ENCODE data around the gene CASP12. TPM values are rescaled to one million over a fixed set of nuclear protein-coding genes. Genes with fewer than 3 reads are reported as not detected.
"Not testable (repeated sequence)": the region's sequence is repeated elsewhere in the genome, so short reads cannot be mapped to it uniquely, and the experiment has no call there.

CASP12 gene
- total RNA-seq, result not detected

DNA sequence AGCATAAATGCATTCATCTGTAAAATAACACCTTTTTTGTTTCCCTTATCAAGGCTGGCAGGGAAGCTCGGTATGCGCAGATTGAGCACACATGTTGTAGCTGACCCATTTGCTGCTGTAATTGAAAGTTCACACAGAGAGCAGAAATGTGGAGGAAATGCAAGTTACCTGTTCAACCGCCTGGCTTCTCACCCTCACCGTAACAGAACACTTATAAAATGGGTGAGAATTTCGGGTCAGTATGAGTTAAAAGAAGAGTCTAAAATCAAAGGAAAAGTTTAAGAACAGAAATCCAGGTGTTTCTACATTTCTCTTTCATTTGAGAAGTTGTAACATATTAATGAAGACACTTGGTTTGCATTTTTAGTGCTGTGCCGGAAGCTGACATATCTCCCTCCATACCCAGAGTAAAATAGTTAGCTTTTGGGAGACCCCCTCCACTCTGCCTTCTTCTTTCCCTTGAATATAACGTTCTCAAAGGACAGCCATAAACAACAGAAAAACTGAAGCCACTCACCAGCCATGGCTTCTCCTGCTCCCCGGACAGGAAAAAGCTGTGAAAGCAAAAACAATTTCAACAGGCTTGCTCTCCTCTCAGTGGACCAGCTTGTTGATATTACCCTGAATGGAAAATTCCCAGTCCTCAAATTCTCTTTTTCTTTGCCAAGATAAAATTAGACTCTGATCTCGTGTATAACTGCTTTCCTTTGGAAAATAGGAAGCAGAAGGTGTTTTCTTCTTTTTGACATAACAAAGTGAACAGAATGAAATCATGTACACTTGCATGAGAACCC is at the start of gene CASP12:
Gene CASP12, minus strand, starts transcription at position 570 of the 794 bp plus-strand sequence.
- ATAC-seq (no peak), DNase-seq (ENCODE audit: low spot score) (no peak)

DNA sequence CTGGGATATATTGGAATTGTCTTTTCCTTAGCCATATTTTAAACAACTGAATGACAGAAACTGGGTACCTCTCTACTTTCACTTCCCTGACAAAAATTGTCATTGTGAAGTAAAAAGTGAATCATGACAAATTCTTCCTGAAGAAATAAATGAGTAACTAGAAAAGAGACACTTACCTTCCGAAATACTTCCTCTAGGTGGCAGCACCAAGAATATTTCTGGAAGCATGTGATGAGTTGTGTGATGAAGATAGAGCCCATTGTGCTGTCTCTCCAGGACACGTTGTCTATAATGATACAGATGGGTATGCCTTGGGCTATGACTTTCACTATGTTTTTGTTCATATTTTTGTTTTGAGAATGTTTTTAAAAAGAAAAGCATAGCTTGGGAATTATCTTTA is 48.6 kb upstream of the CASP12 start:
- no peak for DNase-seq (ENCODE audit: low spot score)

DNA sequence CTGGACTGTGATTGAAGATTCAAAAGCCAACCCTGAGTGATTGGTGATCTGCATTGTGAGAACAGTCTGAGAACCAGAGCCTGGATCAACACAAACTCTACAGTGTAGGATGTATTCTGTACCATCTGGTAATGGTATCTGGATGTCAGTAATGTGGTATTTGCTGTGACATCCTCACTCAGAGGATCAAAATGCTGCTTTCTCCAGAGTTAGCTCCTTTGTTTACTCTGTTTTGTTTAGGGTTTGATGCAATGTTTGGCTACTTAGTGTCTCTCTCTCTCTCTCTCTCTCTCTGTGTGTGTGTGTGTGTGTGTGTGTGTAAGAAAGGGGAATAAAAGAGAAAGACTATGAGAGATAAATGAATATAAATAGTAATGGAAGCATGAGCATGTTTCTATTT is 45.8 kb upstream of the CASP12 start:
- DNase-seq (ENCODE audit: low spot score) (no peak), ATAC-seq (peak; percentile 65)

More for the DNA sequence above, 48.6 kb upstream of the CASP12 start:
- peak; percentile 90 for ATAC-seq

DNA sequence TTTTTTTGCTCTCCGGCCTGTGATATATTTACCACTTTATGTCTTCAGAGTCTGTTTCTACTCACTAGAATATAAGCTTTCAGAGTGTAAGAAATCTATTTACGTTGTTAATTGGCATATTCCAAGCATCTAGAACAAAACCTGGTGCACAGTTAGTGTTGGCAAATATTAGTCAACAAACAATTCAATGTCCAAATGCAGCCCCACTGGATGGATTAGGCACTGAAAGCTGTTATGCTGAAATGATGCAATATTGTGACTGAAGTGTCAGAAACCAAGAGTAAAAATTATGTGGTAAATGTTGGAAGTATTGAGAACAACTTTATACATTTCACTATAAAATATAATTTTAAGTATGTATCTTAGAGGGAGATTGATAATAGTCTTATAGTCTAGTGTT is 45.3 kb upstream of the CASP12 start:
- ATAC-seq, result peak; percentile 36
- no peak for DNase-seq (ENCODE audit: low spot score)

DNA sequence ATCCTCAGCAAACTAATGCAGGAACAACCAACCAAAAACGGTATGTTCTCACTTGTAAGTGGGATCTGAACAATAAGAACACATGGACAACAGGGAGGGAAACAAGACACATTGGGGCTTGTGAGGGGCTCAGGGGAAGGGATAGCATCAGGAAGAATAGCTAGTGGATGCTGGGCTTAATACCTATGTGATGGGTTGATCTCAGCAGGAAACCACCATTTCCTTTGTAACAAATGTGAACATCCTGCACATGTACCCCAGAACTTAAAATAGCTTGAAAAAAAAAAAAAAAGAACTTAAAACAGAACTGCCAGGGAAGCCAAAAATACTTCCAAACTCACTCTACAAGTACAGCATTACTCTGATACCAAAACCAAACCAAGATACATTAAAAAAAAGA is 36.3 kb upstream of the CASP12 start:
- ATAC-seq, result no peak

DNA sequence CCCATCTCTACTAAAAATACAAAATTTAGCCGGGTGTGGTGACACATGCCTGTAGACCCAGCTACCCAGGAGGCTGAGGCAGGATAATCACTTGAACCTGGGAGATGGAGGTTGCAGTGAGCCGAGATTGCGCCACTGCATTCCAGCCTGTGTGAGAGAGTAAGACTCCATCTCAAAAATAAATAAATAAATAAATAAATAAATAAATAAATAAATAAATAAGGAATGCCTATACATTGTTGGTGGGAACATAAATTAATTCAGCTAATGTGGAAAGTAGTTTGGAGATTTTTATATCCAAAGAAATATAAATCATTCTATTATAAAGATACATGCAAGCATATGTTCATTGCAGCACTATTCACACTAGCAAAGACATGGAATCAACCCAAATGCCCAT is 35.8 kb upstream of the CASP12 start:
- ATAC-seq; DNase-seq (ENCODE audit: low spot score): not testable (repeated sequence)

More for the DNA sequence above, 36.3 kb upstream of the CASP12 start:
- no peak for DNase-seq (ENCODE audit: low spot score)

DNA sequence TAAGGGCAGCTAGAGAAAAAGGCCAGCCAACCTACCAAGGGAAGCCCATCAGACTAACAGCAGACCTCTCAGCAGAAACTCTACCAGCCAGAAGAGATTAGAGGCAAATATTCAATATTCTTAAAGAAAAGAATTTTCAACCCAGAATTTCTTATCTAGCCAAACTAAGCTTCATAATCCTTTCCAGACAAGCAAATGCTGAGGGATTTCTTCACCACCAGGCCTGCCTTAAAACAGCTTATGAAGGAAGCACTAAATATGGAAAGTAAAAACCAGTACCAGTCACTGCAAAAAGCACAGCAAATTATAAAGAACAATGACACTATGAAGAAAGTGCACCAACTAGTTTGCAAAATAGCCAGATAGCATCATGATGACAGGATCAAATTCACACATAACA is 30.6 kb upstream of the CASP12 start:
- DNase-seq (ENCODE audit: low spot score) (no peak), ATAC-seq (no peak)

DNA sequence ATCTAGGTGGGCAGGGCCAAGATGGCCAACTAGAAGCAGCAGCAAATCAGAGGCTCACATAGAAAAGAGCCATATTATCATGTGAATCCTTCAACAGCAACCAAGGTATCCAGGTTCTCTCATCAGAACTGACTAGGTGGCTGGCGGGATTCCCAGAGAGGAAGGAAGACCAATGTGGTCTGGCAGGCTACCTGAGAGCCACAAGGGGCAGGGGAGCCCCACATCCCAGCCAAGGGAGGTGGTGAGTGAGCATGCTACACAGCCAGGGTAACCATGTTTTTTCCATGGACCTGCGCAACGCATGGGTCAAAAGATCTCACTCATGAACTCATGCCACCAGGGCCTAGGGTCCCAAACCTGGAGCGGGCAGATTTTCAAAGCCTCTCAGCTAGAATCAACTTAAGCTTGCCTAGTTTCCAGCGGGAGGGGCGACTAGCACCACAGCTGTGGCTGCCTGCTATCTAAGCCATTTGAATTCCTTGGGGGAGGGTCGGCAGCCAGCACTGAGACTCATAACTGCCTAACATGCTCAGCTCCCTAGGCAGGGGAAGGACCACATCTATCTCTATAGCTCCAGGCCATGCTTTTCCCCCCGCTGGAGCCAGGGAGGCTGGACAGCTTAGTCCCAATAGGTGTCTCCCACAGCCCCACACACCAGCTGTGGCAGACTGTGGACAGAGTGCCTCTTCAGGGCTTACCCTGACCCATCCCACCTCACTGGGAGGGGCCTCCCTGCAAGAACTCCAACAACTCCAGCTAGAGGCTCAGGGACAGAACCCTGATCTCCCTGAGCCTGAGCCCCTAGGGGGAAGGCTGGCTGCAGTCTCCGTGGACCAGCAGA is 28.7 kb upstream of the CASP12 start:
- ATAC-seq, result no peak

DNA sequence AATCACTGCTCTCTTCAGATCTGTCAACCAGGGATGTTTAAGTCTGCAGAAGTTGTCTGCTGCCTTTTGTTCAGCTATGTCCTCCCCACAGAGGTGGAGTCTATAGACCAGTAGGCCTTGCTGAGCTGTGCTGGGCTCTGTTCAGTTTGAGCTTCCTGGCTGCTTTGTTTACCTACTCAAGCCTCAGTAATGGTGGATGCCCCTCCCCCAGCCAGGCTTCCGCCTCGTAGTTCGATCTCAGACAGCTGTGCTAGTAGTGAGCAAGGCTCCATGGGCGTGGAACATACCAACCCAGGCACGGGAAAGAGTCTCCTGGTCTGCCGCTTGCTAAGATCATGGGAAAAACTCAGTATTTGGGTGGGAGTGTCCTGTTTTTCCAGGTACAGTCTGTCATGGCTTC is 27.6 kb upstream of the CASP12 start:
- no peak for DNase-seq (ENCODE audit: low spot score)

More for the DNA sequence above, 28.7 kb upstream of the CASP12 start:
- no peak for DNase-seq (ENCODE audit: low spot score)

DNA sequence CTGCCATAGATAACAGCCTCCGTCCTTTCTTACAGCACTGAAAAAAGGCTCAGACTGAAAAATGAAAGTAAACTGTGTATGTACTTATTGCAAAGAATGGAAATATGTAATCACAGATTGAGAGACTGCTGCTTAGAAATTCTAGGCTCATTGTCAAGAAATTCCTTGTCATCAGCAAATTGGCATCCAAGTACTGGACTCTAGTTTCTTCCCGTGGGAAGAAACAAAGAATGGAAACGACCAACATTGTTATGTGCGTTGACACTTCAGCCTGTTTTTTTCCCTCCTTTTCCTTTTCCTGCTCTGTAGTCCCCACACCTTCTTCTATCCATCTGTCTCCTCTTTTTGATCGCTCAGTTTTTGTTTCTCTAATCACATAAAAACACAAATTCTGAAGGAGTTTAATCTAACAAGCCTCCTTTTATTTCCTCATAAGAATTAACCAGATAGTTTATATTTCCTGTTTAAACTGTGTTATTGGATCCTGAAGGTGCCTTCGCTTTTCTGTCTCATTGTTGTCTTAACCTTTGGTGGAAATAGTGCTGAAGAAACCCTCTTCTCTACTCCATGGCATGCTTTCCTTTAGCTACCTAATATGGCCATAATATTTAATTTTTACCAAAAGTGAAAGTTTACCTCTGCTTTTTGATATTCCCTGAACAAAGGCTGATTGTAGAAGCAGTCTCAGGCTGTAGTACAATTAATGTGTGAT is 20.0 kb upstream of the CASP12 start:
- DNase-seq (ENCODE audit: low spot score) (no peak), ATAC-seq (peak; percentile 26)

More for the DNA sequence above, 27.6 kb upstream of the CASP12 start:
- ATAC-seq, result no peak

DNA sequence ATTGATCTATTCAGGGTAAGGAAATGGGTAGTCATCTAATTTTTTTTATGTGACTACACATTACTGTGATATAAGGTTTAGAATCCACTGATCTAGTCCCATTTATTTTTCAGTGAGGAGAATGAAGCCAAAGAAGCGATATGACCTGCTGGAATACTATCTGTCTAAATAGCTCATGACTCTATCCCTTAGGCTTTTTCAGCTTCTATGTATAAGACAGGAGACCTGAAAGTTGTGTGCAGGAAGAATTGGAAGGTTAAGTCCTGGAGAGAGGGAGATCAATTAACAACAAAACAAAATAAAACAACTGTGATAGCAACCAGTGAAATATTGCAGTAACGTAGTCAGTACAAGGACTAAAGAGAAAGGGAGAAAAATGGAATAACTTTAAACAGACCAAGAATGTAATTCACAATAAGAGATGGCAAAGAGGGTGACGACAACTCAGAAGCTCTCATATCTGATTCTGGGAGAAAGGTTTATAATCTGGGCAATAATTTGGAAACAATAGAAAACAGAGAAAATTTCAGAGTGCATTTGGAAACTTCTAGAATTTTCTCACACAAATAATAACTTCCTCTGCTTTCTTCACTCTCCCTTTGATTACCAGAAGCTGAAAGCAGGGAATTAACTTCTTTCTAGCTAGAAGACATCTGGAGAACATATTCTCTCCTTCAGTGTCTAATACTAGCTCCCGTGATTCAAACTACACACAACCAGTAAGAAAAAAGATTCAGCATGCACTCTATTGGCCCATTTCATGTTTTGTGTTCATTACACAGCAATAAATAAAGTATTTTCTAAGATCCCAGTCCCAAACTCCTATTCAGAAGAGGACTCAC is 19.2 kb upstream of the CASP12 start:
- ATAC-seq (no peak), DNase-seq (ENCODE audit: low spot score) (no peak)

DNA sequence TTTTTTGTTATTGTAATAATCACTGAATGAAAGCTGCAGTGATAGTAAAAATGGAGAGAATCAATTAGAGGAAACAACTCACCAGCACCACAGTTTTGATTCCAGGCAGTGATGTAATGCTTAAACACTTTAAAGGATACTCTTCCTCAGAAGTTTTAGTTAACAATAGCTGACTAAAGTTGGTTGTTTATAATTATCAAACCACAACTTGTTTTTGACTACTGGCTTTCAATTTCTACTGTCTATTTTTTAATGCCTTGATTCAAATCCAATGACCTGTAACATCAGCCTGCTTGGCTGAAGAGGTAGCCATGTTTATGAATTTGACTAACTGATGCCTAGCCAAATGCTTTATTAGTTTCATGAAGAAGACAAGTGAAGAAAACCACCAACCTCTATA is 18.2 kb upstream of the CASP12 start:
- ATAC-seq (no peak), DNase-seq (ENCODE audit: low spot score) (no peak)

DNA sequence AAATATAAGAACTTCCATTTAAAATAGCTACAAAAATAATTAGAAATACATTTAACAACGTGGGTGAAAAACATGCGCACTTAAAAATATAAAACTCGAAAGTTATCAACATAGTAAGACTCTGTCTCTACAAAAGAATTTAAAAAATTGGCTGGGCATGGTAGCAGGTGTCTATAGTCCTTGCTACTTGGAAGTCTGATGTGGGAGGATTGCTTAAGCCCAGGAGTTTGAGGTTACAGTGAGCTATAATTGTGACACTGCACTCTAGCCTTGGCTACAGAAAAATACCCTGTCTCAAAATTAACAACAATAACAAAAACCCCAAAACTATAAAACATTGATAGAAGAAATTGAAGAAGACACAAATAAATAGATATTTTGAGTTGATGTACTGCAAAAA is 13.8 kb upstream of the CASP12 start:
- DNase-seq (ENCODE audit: low spot score), result no peak
- ATAC-seq, result no peak

DNA sequence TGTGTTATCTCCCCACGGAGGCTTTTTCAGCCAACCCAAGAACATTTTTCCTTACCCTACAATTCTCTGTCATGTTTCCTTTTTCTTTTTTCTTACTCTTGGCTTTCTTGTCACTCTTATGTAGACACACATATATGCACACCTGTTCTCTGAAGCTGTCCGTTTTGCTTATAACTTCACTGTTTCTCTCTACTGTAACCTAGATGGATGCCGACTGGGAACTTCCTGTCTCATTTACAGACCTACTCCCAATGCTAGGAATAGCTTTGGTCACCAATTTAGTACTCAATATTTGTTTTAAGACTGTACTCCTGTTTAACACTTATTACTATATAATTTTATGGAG is 9.9 kb upstream of the CASP12 start:
- no peak for ATAC-seq
- no peak for DNase-seq (ENCODE audit: low spot score)

DNA sequence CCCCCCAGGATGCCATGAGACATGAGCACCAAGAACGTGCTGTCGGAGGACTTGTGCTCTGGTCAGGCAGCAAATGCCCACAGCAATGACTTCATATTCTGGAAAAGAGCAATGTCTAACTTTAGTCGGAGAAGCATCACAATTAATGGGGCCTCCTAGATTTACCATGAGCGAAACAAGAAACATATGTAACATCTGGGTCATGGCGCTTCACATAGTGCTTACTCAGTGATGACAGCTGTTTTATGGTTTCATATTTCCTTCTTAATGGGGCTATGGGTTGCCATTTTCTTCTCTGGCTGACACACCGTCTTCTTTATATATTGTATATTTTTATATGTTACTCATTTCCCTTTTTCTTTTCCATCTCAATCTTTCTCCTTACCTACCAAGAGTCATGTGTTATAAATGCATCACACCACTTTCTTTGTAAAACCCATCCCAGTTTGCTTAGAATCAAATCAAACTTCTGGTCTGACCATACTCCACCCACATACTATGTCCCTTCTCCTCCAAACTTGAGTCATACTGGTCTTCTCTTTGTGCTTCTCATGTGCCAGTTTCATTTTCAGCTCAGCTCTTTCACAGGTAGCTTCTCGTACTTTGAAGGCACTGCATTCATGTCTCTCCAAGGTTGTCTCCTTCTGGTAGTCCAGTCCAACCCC is 9.4 kb upstream of the CASP12 start:
- DNase-seq (ENCODE audit: low spot score) (no peak), ATAC-seq (no peak)

DNA sequence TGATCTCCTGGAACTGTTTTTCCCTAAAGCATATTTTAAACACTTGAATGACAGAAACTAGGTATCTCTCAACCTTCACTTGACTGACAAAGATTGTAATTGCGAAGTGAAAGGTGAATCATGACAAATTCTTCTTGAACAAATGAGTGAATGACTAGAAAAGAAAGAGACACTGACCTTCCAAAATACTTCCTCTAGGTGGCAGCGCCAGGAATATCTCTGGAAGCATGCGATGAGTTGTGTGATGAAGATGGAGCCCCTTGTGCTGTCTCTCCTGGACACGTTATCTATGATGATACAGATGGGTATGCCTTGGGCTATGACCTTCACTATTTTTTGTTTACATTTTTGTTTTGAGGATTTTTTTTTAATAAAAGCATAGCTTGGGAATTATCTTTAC is 7.0 kb upstream of the CASP12 start:
- ATAC-seq, result no peak
- DNase-seq (ENCODE audit: low spot score), result no peak

DNA sequence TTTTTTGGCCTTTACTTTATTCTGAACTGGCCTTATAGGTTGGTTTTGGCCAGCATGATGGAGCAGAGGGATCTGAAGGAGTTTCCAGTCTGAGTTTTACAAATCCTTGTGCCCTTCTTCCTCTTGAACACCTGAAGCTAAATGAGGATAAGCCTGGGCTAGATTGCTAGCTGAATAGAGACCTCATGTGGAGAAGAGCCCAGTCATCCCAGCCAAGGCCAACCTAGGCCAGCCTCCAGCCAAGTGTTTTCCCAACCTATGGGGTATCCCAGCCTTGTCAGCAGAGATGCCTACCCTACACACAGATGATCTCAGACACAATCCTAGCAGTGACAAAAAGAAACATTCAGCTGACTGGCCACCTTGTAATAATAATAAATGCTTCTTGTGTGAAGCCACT is 966 bp upstream of the CASP12 start:
- no peak for ATAC-seq
- no peak for DNase-seq (ENCODE audit: low spot score)

DNA sequence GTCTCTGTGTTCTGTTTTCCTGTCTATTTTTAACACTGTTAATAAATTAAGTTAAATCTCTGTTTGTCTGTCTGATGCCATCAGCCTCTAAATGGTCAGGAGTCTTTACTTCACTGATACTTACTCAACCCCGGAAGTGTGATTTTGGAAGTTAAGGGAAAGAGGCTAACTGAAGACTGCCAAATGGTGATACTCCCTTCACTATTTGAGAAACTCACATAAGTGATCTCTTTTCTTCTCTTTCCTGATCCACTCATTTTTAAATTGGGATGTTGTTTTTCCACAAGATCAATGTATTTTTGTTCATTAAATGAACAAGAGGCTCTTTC is 389 bp upstream of the CASP12 start:
- no peak for ATAC-seq

DNA sequence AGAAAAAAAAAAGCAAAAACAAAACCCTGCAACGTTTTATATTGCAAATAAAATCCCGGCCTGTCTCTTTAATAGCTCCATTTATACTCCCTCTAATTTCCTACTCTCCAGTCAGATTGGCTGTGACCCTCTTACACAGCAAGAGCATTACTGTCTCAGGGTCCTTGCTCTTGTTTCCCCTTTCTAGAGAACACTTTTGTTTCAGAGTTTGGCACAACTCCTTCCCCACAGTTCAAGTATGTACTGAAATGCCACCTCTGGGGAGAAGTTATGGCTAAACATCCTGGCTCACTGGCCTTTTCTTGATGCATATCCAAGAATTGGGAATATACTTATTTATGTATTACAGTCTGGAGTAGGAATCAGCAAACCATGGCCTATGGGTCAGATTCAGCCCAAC is 2.6 kb downstream of the CASP12 start:
- ATAC-seq, result no peak
- no peak for DNase-seq (ENCODE audit: low spot score)

More for the DNA sequence above, 389 bp upstream of the CASP12 start:
- no peak for DNase-seq (ENCODE audit: low spot score)

DNA sequence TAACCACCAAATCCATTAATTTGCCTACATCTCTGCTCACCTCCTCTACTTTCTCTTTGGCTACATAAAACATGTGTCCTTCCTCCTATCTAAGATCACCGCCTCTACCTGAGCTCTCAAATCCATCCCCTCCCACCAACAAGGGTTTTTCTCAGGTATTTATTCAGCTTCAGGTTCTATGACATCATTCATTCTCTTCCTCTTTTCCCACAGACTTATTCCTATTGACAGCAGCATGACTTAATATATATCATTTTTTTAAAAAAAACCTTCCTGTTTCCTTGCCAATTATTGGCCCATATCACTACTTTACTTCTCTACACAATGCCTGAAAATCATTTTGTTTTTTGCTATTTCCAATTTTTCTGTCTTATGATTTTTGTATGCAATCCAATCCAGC is 4.4 kb downstream of the CASP12 start:
- DNase-seq (ENCODE audit: low spot score), result no peak
- ATAC-seq, result no peak

Measured in left lobe of liver (tissue), 2 donors.